Neutrophil (primary cell): Measurements from ENCODE around the gene XXYLT1.
"Not testable (repeated sequence)": the region's sequence is repeated elsewhere in the genome, so short reads cannot be mapped to it uniquely, and the experiment has no call there.

ENCODE experiments used
- H3K27ac ChIP-seq: fragments of 200-600 bp; sonication (generic); 2 replicates; pipeline ENCODE4 v1.5.1; 2016; ENCODE audit warnings: mild to moderate bottlenecking, moderate library complexity
- H3K27me3 ChIP-seq: fragments of 200-600 bp; sonication (generic); 2 replicates; pipeline ENCODE4 v1.6.0; 2016; ENCODE audit warnings: mild to moderate bottlenecking
- H3K36me3 ChIP-seq: fragments of 200-600 bp; sonication (generic); 2 replicates; pipeline ENCODE4 v1.5.1; 2017
- H3K4me1 ChIP-seq, 2 experiments: fragments of 200-600 bp in 1 of 2; sonication (generic) in 1 of 2; 1 replicate in 1 of 2; 2 replicates in 1 of 2; pipeline versions ENCODE4 v1.5.1 to v1.6.1; 2013 to 2016; ENCODE audit warnings: low read depth in 1 of 2, low read length in 1 of 2, mild to moderate bottlenecking in 1 of 2, moderate library complexity in 1 of 2; ENCODE audit not compliant: control insufficient read depth in 1 of 2, insufficient read depth in 1 of 2
- H3K4me3 ChIP-seq, 2 experiments: fragments of 200-600 bp in 1 of 2; sonication (generic) in 1 of 2; 1 replicate in 1 of 2; 2 replicates in 1 of 2; pipeline ENCODE4 v1.5.1; 2013 to 2016; ENCODE audit warnings: low read depth in 1 of 2, low read length in 1 of 2, mild to moderate bottlenecking in 1 of 2, moderate library complexity in 1 of 2
- H3K9me3 ChIP-seq: fragments of 200-600 bp; sonication (generic); 2 replicates; pipeline ENCODE4 v1.5.1; 2016
- CTCF ChIP-seq: fragments of 200-600 bp; sonication (generic); IDR thresholded peaks from 2 replicates; pipeline ENCODE4 v1.5.1; 2016; ENCODE audit warnings: antibody characterized with exemption

XXYLT1 gene

GRCh38 chr3:195040773-195041520 is 230.0 kb downstream of the XXYLT1 start:
- H3K27ac ChIP-seq, result no peak overlapping the region
- H3K4me3 ChIP-seq, result no peak overlapping the region
- H3K4me1 ChIP-seq, result peaks cover 8 to 13% of the 10 kb centered on the region in 2 experiments
- H3K27me3 ChIP-seq, result no peaks in the 10 kb centered on the region
- H3K36me3 ChIP-seq, result no peaks in the 10 kb centered on the region
- no peaks in the 10 kb centered on the region for H3K9me3 ChIP-seq
- no peak for TF ChIP-seq CTCF

GRCh38 chr3:195040094-195040493 is 230.9 kb downstream of the XXYLT1 start:
- H3K27ac ChIP-seq, result peak overlapping the region; percentile 66
- peaks cover 8 to 13% of the 10 kb centered on the region in 2 experiments for H3K4me1 ChIP-seq
- H3K36me3 ChIP-seq, result no peaks in the 10 kb centered on the region
- peak overlapping the region in 1 of 2 experiments; percentile 18 for H3K4me3 ChIP-seq
- no peaks in the 10 kb centered on the region for H3K9me3 ChIP-seq
- H3K27me3 ChIP-seq, result no peaks in the 10 kb centered on the region
- TF ChIP-seq CTCF, result no peak

GRCh38 chr3:195039180-195039843 is 231.6 kb downstream of the XXYLT1 start:
- H3K27ac ChIP-seq, result peak overlapping the region; percentile 66
- H3K27me3 ChIP-seq, result no peaks in the 10 kb centered on the region
- no peaks in the 10 kb centered on the region for H3K9me3 ChIP-seq
- no peaks in the 10 kb centered on the region for H3K36me3 ChIP-seq
- H3K4me1 ChIP-seq, result peaks cover 8 to 13% of the 10 kb centered on the region in 2 experiments
- peak overlapping the region in 1 of 2 experiments; percentile 18 for H3K4me3 ChIP-seq
- TF ChIP-seq CTCF, result no peak

GRCh38 chr3:195038161-195038560 is 232.8 kb downstream of the XXYLT1 start:
- H3K4me3 ChIP-seq, result no peak overlapping the region
- no peak overlapping the region for H3K27ac ChIP-seq
- no peaks in the 10 kb centered on the region for H3K36me3 ChIP-seq
- H3K27me3 ChIP-seq, result no peaks in the 10 kb centered on the region
- no peak for TF ChIP-seq CTCF
- peaks cover 8 to 13% of the 10 kb centered on the region in 2 experiments for H3K4me1 ChIP-seq
- no peaks in the 10 kb centered on the region for H3K9me3 ChIP-seq

GRCh38 chr3:195037586-195037985 is 233.4 kb downstream of the XXYLT1 start:
- H3K4me3 ChIP-seq, H3K27me3 ChIP-seq, H3K27ac ChIP-seq, H3K36me3 ChIP-seq, H3K9me3 ChIP-seq: not testable (repeated sequence)
- H3K4me1 ChIP-seq, result peaks cover 8 to 13% of the 10 kb centered on the region in 2 experiments

GRCh38 chr3:195036974-195037373 is 234.0 kb downstream of the XXYLT1 start:
- Histone ChIP-seq H3K9me3 (no peaks in the 10 kb centered on the region), H3K4me1 (peaks cover 8 to 13% of the 10 kb centered on the region in 2 experiments), H3K4me3 (no peak overlapping the region), H3K27ac (no peak overlapping the region), H3K36me3 (no peaks in the 10 kb centered on the region), H3K27me3 (no peaks in the 10 kb centered on the region)
- TF ChIP-seq CTCF, result no peak
